ENCODE measurements around the gene HPS4. TPM values are rescaled to one million over a fixed set of nuclear protein-coding genes. Genes with fewer than 3 reads are reported as not detected.

The HPS4 gene
- total RNA-seq, 2 experiments from 2014 or later = 51.8 to 53.5 TPM

DNA sequence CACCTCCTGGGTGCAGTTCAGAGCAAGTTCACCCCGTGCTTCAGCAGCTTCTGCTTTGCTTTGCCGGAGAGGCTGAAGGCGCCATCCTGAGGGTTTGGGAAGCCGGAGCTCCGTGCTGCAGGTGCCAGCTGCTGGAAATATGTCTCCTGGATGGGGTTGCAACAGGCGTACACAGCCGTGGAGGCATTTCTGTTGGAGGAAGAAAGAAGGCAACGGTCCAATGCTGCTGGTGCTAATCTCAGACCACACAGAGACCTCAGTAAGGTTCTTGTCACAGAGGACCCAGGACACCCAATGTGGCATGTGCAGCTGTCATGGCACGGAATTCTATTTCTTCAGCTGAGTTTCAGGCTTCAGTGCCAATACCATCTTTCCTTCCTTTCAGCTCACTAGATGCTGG is 30.4 kb downstream of the HPS4 start:
- H3K36me3 Mint-ChIP-seq (ENCODE audit: low read depth) = peaks cover 25% of the 10 kb centered on the region
- ATAC-seq (no peak), DNase-seq (no peak)
- H3K27ac Mint-ChIP-seq = no peak overlapping the region
- ChIA-PET POLR2A (interaction anchor here (1.3 kb wide), 1 partner anchor 22 kb away, joined by 4 read pairs; no protein-coding TSS in a partner anchor), CTCF (interaction anchor here (1.0 to 1.6 kb wide), 2 partner anchors 9 to 89 kb away, joined by 4 to 6 read pairs; no protein-coding TSS in a partner anchor)
- intact Hi-C loops (cut with micrococcal nuclease) = no loop called here
- no peaks in the 10 kb centered on the region for H3K4me1 Mint-ChIP-seq (ENCODE audit: low read depth)
- no peaks in the 10 kb centered on the region for H3K27me3 Mint-ChIP-seq
- no peak overlapping the region for H3K4me3 Mint-ChIP-seq
- H3K9me3 Mint-ChIP-seq = no peaks in the 10 kb centered on the region
- TF ChIP-seq, protein P1, sequence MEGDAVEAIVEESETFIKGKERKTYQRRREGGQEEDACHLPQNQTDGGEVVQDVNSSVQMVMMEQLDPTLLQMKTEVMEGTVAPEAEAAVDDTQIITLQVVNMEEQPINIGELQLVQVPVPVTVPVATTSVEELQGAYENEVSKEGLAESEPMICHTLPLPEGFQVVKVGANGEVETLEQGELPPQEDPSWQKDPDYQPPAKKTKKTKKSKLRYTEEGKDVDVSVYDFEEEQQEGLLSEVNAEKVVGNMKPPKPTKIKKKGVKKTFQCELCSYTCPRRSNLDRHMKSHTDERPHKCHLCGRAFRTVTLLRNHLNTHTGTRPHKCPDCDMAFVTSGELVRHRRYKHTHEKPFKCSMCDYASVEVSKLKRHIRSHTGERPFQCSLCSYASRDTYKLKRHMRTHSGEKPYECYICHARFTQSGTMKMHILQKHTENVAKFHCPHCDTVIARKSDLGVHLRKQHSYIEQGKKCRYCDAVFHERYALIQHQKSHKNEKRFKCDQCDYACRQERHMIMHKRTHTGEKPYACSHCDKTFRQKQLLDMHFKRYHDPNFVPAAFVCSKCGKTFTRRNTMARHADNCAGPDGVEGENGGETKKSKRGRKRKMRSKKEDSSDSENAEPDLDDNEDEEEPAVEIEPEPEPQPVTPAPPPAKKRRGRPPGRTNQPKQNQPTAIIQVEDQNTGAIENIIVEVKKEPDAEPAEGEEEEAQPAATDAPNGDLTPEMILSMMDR (IDR thresholded peaks at IDR 0.05) = no peak

DNA sequence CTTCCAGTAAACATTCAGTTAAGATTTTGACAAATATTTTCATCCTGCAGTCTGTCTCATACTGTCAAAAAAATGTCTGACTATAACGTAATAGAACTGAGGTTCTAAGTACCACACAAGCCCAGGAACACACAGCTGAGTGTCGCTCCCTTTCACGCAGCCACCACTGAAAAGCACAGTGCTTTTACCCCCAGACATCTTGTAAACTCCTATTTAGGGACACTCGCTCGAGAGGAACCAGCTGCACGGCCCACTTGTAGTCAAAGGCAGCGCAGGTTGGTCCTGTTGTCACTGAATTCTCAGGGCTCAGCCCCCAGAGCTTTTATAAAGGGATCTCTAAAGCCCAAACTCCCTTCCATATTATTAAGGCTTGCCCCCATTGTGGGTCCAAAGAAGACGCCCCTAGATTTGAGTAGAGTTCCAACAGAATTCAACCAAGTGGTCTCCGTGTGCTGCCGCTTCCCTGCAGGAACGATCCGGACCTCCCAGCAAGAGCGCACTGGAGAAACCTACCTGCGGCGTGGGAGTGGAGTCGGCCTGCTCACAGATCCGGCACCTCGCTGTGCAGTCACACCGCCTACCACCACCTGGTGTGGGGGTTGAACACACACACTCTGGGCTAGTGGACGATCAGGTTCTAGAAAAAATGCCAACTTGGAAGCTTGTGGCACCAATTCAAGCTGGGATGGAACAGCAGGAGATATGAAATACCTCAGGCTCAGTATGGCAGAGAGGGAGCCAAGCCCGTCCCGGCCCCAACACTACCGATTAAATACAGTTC is 31.2 kb downstream of the HPS4 start:
- no peak overlapping the region for H3K27ac Mint-ChIP-seq
- H3K4me3 Mint-ChIP-seq = no peak overlapping the region
- H3K36me3 Mint-ChIP-seq (ENCODE audit: low read depth) = peaks cover 22% of the 10 kb centered on the region
- ChIA-PET POLR2A (interaction anchor here (0.8 to 1.6 kb wide), 3 partner anchors 9 to 50 kb away, joined by 3 to 4 read pairs (median 4); no protein-coding TSS in a partner anchor), CTCF (interaction anchor here (0.7 to 1.6 kb wide), 3 partner anchors 8 to 88 kb away, joined by 3 to 6 read pairs (median 4); no protein-coding TSS in a partner anchor)
- DNase-seq (no peak), ATAC-seq (no peak)
- TF ChIP-seq, protein P1 (IDR thresholded peaks at IDR 0.05) = no peak
- H3K27me3 Mint-ChIP-seq = no peaks in the 10 kb centered on the region
- H3K9me3 Mint-ChIP-seq = no peaks in the 10 kb centered on the region
- H3K4me1 Mint-ChIP-seq (ENCODE audit: low read depth) = no peaks in the 10 kb centered on the region
- intact Hi-C loops (cut with micrococcal nuclease) = no loop called here

DNA sequence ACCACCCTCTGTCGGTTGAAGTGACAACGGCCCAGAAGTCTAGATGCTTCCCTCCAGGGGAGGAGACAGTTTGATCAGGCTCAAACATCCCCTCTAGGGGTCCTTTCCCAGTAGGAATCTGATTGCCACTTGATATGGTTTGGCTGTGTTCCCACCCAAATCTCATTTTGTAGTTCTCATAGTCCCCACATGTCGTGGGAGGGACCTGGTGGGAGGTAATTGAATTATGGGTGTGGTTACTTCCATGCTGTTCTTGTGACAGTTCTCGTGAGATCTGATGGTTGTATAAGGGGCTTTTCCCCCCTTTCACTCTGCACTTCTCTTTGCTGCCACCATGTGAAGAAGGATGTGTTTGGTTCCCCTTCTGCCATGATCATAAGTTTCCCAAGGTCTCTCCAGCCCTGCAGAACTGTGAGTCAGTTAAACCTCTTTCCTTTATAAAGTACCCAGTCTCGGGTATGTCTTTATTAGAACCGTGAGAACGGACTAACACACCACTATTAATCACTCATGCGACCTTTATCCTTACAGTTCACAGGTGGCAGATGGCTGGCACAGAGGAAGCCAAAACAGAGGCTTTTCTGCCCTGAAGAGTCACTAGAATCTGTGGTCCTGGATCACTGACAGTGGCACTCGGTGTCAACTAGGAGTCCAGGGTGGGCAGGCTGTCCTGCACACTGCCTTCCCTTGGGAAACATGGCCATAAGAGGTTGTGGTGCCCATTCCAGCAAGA is 33.0 kb downstream of the HPS4 start:
- TF ChIP-seq, protein P1 (IDR thresholded peaks at IDR 0.05) = no peak
- Mint-ChIP-seq H3K4me1 (ENCODE audit: low read depth) (no peaks in the 10 kb centered on the region), H3K9me3 (no peaks in the 10 kb centered on the region), H3K36me3 (ENCODE audit: low read depth) (peaks cover 17% of the 10 kb centered on the region), H3K27me3 (no peaks in the 10 kb centered on the region), H3K27ac (no peak overlapping the region), H3K4me3 (no peak overlapping the region)
- ChIA-PET POLR2A (interaction anchor here (1.6 kb wide), 1 partner anchor 10 kb away, joined by 4 read pairs; no protein-coding TSS in a partner anchor), CTCF (interaction anchor here (2.2 kb wide), 1 partner anchor 16 kb away, joined by 7 read pairs; no protein-coding TSS in a partner anchor)
- intact Hi-C loops (cut with micrococcal nuclease) = no loop called here
- DNase-seq (no peak), ATAC-seq (no peak)

DNA sequence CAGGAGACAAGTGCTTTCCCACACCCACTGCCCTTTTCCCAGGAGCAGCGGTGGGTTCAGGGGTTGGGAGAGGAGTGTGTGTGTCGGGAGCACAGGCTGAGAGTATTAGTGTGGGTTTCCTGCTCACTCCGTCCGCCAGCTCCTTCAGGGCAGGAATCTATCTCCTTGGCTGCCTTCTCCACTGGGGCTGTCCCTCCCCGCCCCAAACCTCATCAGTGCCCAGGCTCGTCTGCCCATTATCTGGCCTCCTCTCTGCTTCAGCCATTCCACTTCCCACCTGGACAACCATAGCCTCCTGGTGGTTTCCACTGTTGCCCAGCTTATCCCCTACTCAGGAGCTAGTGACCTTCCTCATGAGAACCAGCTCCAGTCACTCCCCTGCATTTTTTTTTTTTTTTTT is 34.6 kb downstream of the HPS4 start:
- DNase-seq (no peak), ATAC-seq (no peak)
- ChIA-PET CTCF (interaction anchor here (0.9 to 2.2 kb wide), 2 partner anchors 14 to 51 kb away, joined by 5 to 7 read pairs; no protein-coding TSS in a partner anchor), POLR2A (interaction anchor here (1.1 kb wide), 1 partner anchor 11 kb away, joined by 4 read pairs; no protein-coding TSS in a partner anchor)
- Mint-ChIP-seq H3K27ac (no peak overlapping the region), H3K27me3 (no peaks in the 10 kb centered on the region), H3K4me1 (ENCODE audit: low read depth) (no peaks in the 10 kb centered on the region), H3K4me3 (no peak overlapping the region), H3K9me3 (no peaks in the 10 kb centered on the region), H3K36me3 (ENCODE audit: low read depth) (peaks cover 17% of the 10 kb centered on the region)
- TF ChIP-seq, protein P1 (IDR thresholded peaks at IDR 0.05) = no peak
- intact Hi-C loops (cut with micrococcal nuclease) = no loop called here
